ENCODE results near the gene TCF4.

Gene TCF4

DNA sequence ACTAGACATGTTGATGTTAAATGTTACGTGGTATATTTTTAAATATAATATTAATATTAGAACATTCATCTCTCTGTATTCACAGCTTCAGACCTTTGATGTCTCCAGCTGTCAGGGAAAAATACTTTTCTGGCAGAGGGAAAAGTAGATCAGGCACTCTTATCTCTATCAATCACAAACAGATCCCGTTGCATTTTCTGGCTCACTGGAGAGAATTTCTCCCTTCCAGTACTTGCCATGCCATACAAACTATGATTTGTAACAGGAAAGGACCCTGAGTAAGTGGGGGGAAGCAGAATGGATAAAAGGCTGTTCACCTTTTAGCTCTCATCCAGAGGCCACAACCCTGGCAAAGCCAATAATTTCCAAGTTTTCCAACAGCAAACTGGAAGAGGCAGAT is 158.0 kb downstream of the TCF4 start:
- no peak for DNase-seq

DNA sequence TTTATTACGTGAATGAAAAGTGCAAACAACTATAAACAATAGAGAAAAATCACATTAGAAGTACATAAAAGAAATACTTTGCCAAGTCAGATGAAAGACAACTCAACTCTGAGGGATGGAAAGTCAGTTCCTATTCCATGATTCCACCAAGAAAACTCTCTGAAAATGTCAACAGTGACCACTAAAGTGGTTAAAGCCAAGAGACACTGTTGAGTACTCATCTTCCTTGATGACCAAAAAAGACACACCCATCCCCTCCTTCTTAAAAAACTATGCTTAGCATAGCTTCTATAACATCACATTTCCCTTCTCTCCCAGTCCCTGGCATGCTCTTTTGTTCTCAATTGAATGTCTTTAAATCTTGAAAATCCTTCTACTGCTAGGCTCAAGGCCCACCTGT is 160.0 kb downstream of the TCF4 start:
- DNase-seq = no peak

GRCh38 chr18:55425698-55426097 is 162.3 kb downstream of the TCF4 start:
- no peak for DNase-seq

DNA sequence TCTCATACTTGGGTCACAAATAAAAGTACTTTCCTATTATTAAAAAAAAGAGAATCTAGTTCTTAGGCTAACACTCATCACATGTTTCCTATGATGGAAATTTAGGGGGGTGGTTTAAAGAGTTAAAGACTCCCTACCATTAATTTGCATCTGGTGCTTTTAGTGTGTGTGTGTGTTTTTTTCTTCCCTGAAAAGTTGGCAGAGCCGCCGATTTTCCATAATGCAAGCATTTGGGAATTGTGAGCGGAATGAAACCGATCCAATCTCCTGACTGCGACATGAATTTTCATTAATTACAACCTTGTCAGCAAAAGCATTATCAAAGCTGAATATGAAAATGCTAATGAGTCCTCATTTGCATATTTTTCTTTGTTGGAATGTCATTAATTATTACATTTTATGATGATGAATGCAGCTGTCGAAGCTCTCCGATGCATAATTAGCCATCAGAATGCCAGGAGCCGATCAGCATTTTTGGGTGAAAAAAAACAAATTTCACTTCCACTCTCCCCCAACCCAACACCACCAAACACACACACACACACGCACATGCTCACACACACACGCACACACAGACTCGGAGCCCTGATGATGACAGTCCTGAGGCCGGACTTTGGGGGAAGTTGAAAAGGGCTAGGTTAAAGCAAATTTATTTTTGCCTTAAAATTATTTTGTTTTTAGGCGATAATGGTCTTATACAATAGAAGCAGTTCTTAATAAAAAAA is 165.4 kb downstream of the TCF4 start:
- peak; percentile 45 for DNase-seq

- DNase-seq = peak; percentile 71
Observed at GRCh38 chr18:55421615-55422419, 166.2 kb downstream of the TCF4 start.

DNA sequence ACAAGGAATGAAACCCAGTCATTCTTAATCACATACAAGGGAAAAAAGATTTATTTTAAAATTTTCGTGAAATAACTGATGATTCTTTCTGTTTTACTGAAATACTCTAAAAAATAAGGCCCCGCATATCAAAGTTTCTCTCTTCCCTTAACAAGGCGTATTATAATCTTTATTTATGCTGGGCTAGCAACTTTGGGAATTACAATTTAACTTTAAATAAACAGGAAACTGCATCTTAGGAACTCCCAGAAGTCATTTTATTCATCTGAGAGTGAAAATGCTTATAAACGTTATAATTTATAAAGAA is 166.7 kb downstream of the TCF4 start:
- DNase-seq = no peak

DNA sequence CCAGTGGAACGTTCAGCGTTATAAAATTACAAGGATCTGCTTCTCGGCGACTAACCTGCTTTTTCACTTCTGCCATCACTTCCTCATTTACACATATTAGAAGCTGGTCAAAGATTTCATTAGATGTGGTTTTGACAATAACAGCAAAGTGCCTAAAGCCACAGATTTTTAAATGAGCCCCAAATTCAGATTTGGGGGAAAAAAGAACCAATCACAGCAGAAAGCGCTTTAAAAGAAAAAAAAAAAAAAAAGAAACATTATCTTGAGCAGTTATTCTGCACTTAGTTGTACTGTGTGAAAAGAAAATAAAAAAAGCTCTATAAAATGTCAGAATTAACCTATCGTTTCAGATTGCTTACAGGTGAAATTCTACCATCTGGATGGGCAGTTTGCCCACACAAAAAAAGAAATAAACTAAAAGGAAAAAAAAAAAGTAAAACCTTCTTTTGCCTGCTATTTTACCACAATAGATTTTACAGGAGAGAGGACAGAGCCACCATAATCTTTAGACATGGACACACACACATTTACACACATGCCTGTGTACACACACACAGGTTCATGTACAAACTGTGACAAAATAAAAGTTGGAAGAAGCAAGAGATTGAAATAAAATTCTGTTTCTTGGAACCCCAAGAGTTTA is 167.2 kb downstream of the TCF4 start:
- DNase-seq = no peak

DNA sequence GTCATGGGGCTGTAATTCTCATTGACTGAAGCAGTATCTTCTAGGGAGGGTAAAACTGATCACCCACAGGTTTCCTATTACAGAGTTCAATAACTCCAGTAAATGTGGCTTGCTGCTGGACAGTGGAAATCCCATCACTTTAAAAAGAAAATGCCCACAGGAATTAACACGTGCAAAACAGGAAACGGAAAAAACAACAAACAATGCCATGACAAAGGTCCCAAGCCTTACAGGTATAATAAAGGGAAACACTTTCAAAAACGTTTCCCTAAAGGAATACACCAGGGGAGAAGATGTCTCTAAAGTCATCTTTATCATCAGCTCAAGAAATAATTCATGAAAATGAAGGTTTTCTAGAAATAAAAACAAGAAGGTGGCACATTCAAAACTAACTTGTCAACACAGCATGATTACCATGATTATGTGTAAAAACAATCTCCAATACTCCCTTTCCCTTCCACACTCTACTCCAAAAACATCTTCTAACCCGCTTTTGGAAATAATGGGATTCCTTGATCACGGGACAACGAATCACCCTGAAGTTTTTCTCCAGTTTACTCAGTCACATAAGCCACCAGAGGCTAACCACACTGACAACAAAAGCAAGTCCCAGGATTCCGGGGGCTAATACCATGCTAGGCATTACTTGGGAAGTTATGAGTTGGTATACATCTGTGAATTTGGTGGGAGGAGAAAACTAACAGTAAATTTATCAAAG is 167.9 kb downstream of the TCF4 start:
- DNase-seq = peak; percentile 55

DNA sequence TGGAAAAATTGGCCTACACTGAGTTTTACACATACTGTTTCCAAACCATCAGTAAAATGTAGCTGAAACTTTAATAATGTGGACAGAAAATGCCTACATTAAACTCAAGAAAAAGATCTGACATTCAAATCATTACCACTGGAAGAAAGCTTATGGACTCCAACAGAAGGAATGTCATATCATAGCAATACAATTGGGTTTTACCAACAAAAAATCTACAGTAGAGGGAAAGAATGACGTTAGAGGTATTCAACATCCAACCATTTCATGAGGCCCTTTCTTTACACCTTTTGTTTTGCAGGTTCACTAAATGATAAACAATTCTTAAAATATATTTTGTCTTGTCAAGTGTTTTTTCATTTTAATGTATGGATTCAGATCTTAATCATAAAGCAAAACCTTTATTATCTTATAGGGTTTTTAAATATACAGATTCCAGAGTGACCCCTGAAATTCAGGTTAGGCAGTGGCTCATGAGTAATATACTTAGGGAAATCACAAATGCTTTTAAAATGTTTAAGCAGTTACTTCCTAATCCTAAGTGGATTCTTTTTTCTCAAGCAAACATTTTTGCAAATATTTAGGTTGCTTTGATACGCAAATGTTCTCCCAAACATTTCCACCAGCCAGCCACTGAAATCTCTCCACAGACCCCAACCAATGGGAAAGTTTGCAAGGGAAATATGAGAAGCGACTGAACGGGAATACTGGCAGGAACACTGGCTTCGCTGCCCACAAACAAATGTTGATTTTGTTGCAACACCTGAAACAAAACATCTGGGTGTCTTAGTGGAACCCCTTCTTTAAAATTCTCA is 168.7 kb downstream of the TCF4 start:
- DNase-seq = no peak

DNA sequence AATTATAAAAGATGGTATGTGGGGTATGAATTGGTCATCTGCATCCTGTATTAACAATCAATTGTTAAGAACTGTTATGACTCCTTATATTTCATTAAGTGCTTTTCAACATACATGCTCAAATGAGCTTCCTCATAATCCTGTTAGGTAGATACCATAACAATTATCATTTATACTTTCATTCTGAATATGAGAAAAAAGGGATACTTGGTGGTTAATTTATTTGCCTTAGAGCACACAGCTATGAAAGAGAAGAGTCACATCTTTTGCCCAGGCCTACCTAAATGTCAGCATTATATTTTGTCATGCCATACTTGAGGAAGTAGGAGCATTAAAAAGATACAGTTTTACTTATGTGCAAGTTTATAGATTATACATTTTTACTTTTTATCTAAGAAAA is 169.6 kb downstream of the TCF4 start:
- DNase-seq = no peak

DNA sequence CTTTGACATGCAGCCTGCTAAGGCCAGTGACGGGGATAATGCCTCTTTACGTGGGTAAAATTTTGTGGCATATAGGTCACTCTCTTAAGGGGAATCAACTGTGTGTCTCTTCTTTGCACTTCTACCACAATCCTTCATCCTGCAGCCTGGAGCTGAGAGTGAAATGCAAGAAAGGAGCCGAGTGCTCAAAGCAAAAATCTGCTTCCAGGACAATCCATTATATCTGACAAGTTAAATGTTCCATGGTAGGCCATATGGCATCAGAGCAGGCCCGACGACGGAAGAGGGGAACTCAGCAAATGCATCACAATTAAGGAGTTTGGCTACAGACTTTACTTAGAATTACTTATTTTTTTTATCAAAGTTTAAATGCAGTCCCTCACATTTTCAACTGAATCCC is 171.2 kb downstream of the TCF4 start:
- DNase-seq = no peak

GRCh38 chr18:55415258-55415871 is 172.6 kb downstream of the TCF4 start:
- peak; percentile 79 for DNase-seq

DNA sequence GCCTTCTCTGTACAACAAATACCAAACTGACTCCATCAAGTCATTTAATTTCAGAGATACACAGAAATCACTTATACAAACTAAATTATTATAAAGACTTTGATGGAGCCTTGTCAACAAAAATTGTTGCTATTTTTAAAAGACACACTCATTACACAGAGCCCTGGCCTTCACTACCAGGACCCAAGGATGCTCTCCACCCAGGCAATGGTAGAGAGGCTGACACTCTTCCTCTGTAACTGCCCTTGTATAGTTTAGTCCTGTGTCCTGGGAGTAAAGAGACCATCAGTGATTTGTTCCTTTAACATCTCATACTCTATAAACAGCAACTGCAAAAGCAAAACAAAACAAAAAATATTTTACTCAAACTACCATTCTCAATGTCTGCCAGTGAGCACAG is 173.5 kb downstream of the TCF4 start:
- DNase-seq = no peak

DNA sequence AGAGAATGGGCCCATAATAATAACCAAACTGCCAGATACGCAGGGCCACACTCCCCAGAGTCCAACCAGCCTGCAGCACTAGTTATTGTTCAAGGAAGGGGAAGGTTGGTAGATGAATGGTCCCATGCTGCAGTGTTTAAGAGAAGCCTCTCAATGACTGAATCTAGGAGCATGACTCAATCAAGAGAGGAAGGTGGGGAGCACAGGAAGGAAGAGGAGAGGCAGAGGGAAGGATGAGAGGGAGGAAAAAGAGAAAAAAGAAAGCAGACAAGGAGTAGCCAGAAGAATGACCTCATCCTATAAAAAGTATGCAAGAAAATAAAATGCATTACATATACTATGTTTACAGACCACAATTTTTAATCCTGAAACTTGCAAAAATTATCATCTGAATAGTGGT is 174.5 kb downstream of the TCF4 start:
- DNase-seq = peak; percentile 50

DNA sequence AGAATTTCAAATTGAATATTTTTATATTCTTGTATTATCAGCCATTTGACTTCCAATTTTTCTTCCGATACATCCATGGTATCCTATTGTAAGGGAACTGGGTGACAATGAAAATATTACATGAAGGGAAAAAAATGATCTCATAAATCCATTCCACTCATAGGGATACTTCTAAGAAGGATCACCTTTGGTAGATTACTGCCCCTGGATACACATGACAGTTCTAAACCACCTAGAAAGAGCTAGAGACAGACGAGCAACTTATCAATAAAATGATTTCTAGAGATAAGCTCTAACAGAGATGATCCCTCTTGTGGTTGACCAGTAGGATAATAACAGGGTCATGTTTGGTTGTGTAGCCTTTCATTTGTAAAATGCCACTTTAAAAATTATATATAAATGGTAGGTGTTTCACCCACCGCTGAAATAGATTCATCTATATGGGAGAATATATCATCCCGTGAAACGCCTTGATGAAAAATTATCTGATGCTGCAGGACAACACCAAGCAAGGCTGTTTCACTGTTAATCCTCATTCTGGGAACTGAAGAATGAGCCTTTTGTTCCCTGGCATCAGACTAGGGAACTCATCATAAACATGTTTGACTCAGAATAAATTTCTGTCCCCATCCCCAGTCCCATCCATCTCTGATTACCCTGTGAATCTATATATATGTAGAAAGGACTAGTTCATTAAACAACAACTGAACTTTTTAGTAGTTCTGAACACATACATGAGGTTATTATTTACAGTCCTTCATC is 180.0 kb downstream of the TCF4 start:
- DNase-seq = no peak

DNA sequence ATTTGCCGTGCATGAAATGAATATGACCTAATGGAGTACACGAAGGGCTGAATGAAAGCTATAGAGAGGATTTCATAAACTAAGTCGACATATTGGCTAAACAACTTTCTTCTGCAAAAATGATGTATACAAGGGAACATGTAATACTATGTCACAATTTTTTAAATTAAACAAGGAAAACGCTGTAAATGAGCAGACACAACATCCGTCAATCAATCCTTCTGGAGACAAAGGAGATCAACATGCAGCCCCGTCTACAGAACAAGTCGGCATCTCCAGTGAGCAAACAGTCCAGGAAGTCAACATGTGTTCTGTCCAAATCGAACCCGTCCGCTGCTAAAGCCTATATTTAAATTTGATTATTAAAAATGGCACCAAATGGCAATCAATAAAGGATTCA is 180.8 kb downstream of the TCF4 start:
- DNase-seq = no peak

DNA sequence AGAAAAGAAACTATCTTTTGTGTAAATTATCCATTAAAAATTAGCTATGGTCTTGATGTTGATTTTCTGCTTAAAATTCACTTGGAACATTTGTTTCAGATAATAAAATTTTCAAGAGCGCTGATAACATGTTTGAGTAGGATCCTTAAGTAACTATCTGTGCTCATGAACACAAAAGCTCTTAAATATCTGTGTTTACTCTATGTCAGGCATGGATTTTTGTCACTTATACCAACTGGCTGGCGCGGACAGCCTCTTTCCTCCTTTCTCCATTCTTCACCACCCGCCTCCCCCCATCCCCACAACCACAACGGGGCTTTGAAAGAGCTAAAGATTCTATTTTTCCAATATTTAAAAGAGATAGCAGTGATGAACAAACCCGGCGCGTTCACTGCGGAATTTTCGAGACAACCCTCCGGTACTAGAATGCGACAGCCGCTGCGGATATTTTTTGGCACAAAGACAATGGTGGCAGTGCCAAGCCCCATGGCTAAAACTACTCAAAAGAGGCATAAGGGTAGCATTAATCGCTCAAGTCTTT is 181.5 kb downstream of the TCF4 start:
- DNase-seq = no peak

DNA sequence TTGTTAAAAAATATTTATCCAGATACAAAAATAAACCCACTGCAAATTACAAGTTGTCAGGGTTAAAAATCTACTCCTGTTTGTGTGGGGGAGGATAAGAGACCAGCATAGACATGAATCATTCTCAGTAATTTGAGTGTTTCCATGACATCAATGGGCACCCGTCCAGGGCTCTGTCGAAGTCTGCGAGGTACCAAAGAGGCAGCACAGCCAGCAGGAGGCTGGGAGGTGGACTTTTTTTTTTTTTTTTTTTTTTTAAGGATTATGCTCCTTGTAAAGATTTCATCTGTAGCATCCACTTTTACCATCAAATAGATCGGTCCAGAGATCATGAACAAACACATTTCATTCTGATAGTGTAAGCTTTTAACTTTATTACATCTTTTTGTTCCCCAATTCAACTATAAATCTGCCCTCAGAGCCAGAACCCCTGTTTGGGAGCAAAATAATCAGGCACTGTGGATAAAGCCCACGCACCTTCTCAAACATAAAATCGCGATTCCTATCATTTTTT is 182.0 kb downstream of the TCF4 start:
- peak; percentile 94 for DNase-seq

DNA sequence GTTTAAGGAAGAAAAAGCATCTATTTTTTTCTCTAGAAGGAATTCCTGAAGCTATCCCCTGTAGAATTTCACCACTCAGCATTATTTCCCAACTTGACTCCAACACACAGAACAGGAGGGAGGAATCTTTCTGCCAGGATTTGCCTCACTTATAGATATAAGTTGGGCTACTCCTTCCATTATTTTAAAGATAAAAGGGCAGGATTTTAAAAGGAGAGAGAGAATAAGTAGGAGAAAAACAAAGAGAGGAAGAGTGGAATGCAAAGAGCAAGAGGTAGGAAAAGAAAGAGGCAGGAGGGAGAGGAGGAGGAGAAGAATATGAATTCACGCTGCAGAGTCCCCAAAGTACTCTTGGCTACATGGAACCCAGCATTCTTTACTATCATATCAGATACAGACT is 182.5 kb downstream of the TCF4 start:
- DNase-seq = peak; percentile 25

DNA sequence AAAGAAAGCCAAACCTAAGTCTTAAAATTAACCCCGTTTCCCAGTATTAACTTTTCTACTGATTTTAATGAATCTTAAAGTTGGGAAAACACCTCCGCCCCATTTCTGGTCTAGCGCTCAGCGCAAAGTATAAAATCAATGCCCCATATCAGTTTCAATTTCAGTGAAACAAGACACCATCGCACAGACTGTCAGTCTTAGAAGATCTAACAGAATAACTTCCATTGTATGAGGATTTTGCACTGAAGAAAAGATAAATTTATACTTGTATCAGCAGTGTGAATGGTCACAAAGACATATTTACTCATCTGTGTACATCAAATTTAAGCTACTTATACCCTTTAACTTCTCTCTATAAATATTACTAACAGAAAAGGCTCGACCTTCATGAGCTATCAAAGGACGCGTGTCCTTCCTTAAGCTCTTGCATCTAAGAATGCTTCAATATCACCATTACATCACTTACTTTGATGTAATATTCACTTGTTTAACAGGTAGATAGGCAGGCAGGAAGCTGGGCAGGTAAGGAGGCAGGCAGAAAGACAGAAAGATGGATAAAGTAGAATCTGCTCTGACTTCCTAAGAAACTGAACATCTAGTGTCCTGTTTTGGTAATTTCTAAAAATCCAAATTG is 183.0 kb downstream of the TCF4 start:
- DNase-seq = no peak

All from EL (cell line).